HCT116 (cell line): ENCODE data around the gene OSBPL5. TPM values are rescaled to one million over a fixed set of nuclear protein-coding genes. Genes with fewer than 3 reads are reported as not detected.

Experiments
- ATAC-seq: fragments of 200-7000 bp; cut with Tn5 transposase; 2 replicates; pipeline ENCODE4 v1.9.1; 2020; ENCODE audit warnings: mild to moderate bottlenecking, moderate library complexity
- BruUV-seq: library from RNA; stranded (reverse); fragments of 400-500 nt; replicated peaks from 2 replicates; lab custom pipeline; 2021; lab: Mats Ljungman, UMichigan
- CTCF ChIA-PET: fragments of 300-600 bp; sonication (Branson Sonifier 250); formaldehyde crosslinking; loops from one replicate; lab custom pipeline; 2021; ENCODE audit warnings: antibody characterized with exemption; lab: Charles Lee
- POLR2A ChIA-PET: fragments of 300-600, 350-600 bp; sonication (Branson Sonifier 250); formaldehyde crosslinking; loops from one replicate; lab custom pipeline; 2021; ENCODE audit warnings: antibody characterized with exemption; lab: Charles Lee
- RAD21 ChIA-PET, 2 experiments: fragments of 300-600 bp; sonication (Branson Sonifier 250); formaldehyde crosslinking; loops; one replicate each; lab custom pipeline; 2023; ENCODE audit warnings: low total read pairs in 2 of 2; ENCODE audit not compliant: uncharacterized antibody in 2 of 2, unreplicated experiment in 2 of 2, low non-redundant PET in 1 of 2; lab: Charles Lee
- DNase-seq: peaks from one replicate; pipeline ENCODE4 v3.0.0-alpha.2; 2010; ENCODE audit warnings: low read depth, low spot score
- H2AFZ ChIP-seq: fragments of 200-600 bp; shearing (Covaris generic), sonication (generic); 2 replicates; pipeline ENCODE4 v1.6.1; 2017; ENCODE audit warnings: low read depth, mixed run types, mixed read lengths, antibody characterized with exemption, low read length; ENCODE audit not compliant: poor library complexity, severe bottlenecking
- H3K27ac ChIP-seq: 2 replicates; pipeline ENCODE4 v1.5.1; 2012; ENCODE audit warnings: low read depth, low read length
- H3K27me3 ChIP-seq: fragments of 200-600 bp; sonication (generic); 2 replicates; pipeline ENCODE4 v1.6.1; 2016; ENCODE audit warnings: mixed run types, low read length, mixed read lengths; ENCODE audit not compliant: insufficient read depth
- H3K36me3 ChIP-seq, 2 experiments: fragments of 200-500 bp in 1 of 2; fragments of 200-600 bp in 1 of 2; sonication (Bioruptor generic) in 1 of 2; sonication (generic) in 1 of 2; 2 replicates each; pipeline versions ENCODE4 v1.5.1 to v1.6.1; 2014 to 2016; ENCODE audit warnings: low read length in 2 of 2, inconsistent platforms in 1 of 2, mixed read lengths in 1 of 2, mixed run types in 1 of 2; ENCODE audit not compliant: insufficient read depth in 2 of 2, control insufficient read depth in 1 of 2
- H3K4me1 ChIP-seq, 2 experiments: fragments of 200-600 bp in 1 of 2; sonication (generic) in 1 of 2; 2 replicates each; pipeline versions ENCODE4 v1.5.1 to v1.6.1; 2012 to 2017; ENCODE audit warnings: low read length in 2 of 2, inconsistent platforms in 1 of 2, mild to moderate bottlenecking in 1 of 2, mixed read lengths in 1 of 2, mixed run types in 1 of 2, moderate library complexity in 1 of 2; ENCODE audit not compliant: insufficient read depth in 2 of 2, control insufficient read depth in 1 of 2
- H3K4me2 ChIP-seq: fragments of 200-600 bp; sonication (generic); 2 replicates; pipeline ENCODE4 v1.6.1; 2017; ENCODE audit warnings: mixed run types, low read length, mixed read lengths
- H3K4me3 ChIP-seq, 2 experiments: fragments of 200-600 bp in 1 of 2; sonication (generic) in 1 of 2; replicated peaks in 1 of 2; 2 replicates each; pipeline ENCODE4 v1.5.1; 2011 to 2016; ENCODE audit warnings: low read length in 2 of 2, control low read depth in 1 of 2, low read depth in 1 of 2, mild to moderate bottlenecking in 1 of 2, mixed read lengths in 1 of 2, mixed run types in 1 of 2
- H3K79me2 ChIP-seq: fragments of 200-600 bp; sonication (generic); 2 replicates; pipeline ENCODE4 v1.6.1; 2017; ENCODE audit warnings: mild to moderate bottlenecking, mixed run types, low read length, moderate library complexity, mixed read lengths; ENCODE audit not compliant: insufficient read depth
- H3K9ac ChIP-seq: fragments of 200-600 bp; sonication (generic); 2 replicates; pipeline ENCODE4 v1.6.1; 2016; ENCODE audit warnings: low read length, mixed read lengths
- H3K9me2 ChIP-seq: fragments of 200-600 bp; sonication (generic), shearing (Covaris generic); 2 replicates; pipeline ENCODE4 v1.6.1; 2017; ENCODE audit warnings: mixed run types, mild to moderate bottlenecking, moderate library complexity; ENCODE audit not compliant: insufficient read depth
- H3K9me3 ChIP-seq, 2 experiments: fragments of 200-500 bp in 1 of 2; fragments of 200-600 bp in 1 of 2; sonication (Bioruptor generic) in 1 of 2; sonication (generic) in 1 of 2; 2 replicates each; pipeline ENCODE4 v1.6.1; 2014 to 2017; ENCODE audit warnings: low read length in 2 of 2, mixed read lengths in 2 of 2, inconsistent platforms in 1 of 2, low read depth in 1 of 2, mild to moderate bottlenecking in 1 of 2, mixed run types in 1 of 2, moderate library complexity in 1 of 2; ENCODE audit not compliant: control insufficient read depth in 1 of 2, insufficient read depth in 1 of 2
- H4K20me1 ChIP-seq: fragments of 200-600 bp; sonication (generic), shearing (Covaris generic); 2 replicates; pipeline ENCODE4 v1.6.1; 2017; ENCODE audit warnings: mixed run types, mild to moderate bottlenecking, moderate library complexity; ENCODE audit not compliant: insufficient read depth
- ELF1 ChIP-seq: IDR thresholded peaks from 2 replicates; pipeline ENCODE4 v1.6.1; 2012; ENCODE audit warnings: low read depth, borderline replicate concordance
- JUND ChIP-seq: IDR thresholded peaks from 2 replicates; pipeline ENCODE4 v1.6.1; 2012
- POLR2A ChIP-seq: IDR thresholded peaks from 2 replicates; pipeline ENCODE4 v1.7.0; 2011; ENCODE audit warnings: borderline replicate concordance; ENCODE audit not compliant: insufficient read depth, insufficient read length; ENCODE audit errors: extremely low read depth
- RAD21 ChIP-seq: IDR thresholded peaks from 2 replicates; pipeline ENCODE4 v1.6.1; 2012; ENCODE audit warnings: low read depth, mild to moderate bottlenecking
- SRF ChIP-seq: IDR thresholded peaks from 2 replicates; pipeline ENCODE4 v1.6.1; 2012; ENCODE audit warnings: low read depth
- TCF7L2 ChIP-seq: IDR thresholded peaks from 2 replicates; pipeline ENCODE4 v1.7.0; 2011; ENCODE audit warnings: borderline replicate concordance, inconsistent platforms; ENCODE audit not compliant: insufficient read depth, insufficient read length; ENCODE audit errors: extremely low read depth
- YY1 ChIP-seq: IDR thresholded peaks from 2 replicates; pipeline ENCODE4 v1.6.1; 2011; ENCODE audit warnings: low read length, low read depth, moderate library complexity, mild to moderate bottlenecking; ENCODE audit not compliant: insufficient replicate concordance; ENCODE audit errors: extremely low read depth
- ZFX ChIP-seq: fragments of 450-650 bp; IDR thresholded peaks from 2 replicates; pipeline ENCODE4 v1.6.1; 2017
- intact Hi-C: fragments of 100-400 bp; cut with micrococcal nuclease; formaldehyde crosslinking; loops from 2 replicates; pipeline ENCODE4 v1.10.0; 2022
- total RNA-seq: library from RNA; stranded (reverse); gene quantifications from one replicate; pipeline ENCODE4 v1.2.1, GENCODE V29; 2021; ENCODE audit not compliant: unreplicated experiment

The OSBPL5 gene
- total RNA-seq, 1 experiment from 2014 or later = 44.2 TPM

GRCh38 chr11:3161309-3161708, 3.8 kb downstream of the OSBPL5 start:
- Histone ChIP-seq H3K9ac (no peak overlapping the region), H3K9me3 (no peaks in the 10 kb centered on the region), H3K9me2 (no peaks in the 10 kb centered on the region), H2AFZ (no peak overlapping the region), H3K27me3 (no peaks in the 10 kb centered on the region)
- ChIA-PET POLR2A (no interaction called here), RAD21 (no interaction called here)
- no peak for TF ChIP-seq ZFX
- no peak for TF ChIP-seq RAD21
- no peak for TF ChIP-seq ELF1
- no peak for TF ChIP-seq SRF
- no peak for TF ChIP-seq JUND
- TF ChIP-seq, all 23 proteins: peak for 0
- Histone ChIP-seq H3K79me2 (peaks cover 61% of the 10 kb centered on the region; the same call in 1 of the 2 replicates), H3K27ac (no peak overlapping the region), H3K4me1 (peaks cover 28 to 55% of the 10 kb centered on the region in 2 experiments; a peak in 3 of 4 replicates), H3K4me3 (peak overlapping the region in 1 of 2 experiments; percentile 43; a peak in 1 of 4 replicates), H4K20me1 (no peaks in the 10 kb centered on the region), H3K4me2 (peak overlapping the region; percentile 67), H3K36me3 (no peaks in the 10 kb centered on the region)
- BruUV-seq = no TSS peak
- no peak for ATAC-seq
- no peak for DNase-seq
- CTCF ChIA-PET = no interaction called here
- intact Hi-C loops = no loop called here

DNA sequence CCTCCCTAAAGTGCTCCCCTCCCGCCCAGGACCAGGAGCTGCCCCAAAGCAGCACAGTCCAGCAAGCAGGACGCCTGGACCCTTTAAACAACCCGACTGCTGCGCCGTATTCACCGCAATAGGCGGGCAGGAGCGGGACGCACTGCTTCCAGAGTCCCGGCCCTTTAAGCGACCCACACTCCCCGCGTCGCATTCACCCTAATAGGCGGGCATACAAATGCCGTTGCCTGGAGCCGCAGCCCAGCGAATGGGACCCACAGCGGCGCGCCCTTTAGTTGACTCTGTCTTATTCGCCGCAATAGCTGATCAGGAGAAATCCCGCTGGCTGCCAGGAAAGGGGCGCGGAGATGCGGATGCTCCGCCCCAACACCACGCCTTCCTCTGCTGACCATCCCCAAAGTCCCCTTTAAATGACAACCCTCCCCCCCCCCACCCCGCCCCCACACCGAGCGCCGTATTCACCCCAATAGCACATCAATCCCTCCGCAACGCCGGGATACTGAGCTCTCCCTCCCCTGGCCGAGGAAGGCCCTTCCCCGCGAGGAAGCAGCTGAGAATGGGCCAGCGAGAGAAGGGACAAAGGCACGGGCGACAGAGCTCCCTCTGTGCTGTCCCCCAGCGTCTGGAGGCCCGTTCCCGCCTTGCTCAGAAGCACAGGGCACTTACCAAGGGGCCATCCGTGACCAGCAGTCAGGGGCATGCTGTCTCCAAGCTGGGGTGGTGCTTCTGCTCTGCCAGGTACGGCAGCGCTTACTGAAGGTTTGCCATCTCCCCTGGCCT, 4.7 kb downstream of the OSBPL5 start:
- TF ChIP-seq POLR2A = no peak
- TF ChIP-seq TCF7L2 = peak; percentile 50
- TF ChIP-seq YY1 = peak; percentile 50
- H3K9ac ChIP-seq = no peak overlapping the region
- no peaks in the 10 kb centered on the region for H3K9me2 ChIP-seq
- ChIA-PET CTCF (no interaction called here), RAD21 (no interaction called here), POLR2A (no interaction called here)
- no TSS peak for BruUV-seq
- H2AFZ ChIP-seq = no peak overlapping the region
- H3K4me1 ChIP-seq = peaks cover 25 to 51% of the 10 kb centered on the region in 2 experiments; a peak in 3 of 4 replicates
- no peaks in the 10 kb centered on the region for H3K9me3 ChIP-seq
- H3K27me3 ChIP-seq = no peaks in the 10 kb centered on the region
- no peaks in the 10 kb centered on the region for H4K20me1 ChIP-seq
- H3K4me2 ChIP-seq = peak overlapping the region; percentile 67
- DNase-seq = peak; percentile 46
- no peaks in the 10 kb centered on the region for H3K36me3 ChIP-seq
- H3K4me3 ChIP-seq = peak overlapping the region; percentile 32 to 43
- peaks cover 70% of the 10 kb centered on the region; the same call in 1 of the 2 replicates for H3K79me2 ChIP-seq
- intact Hi-C loops = no loop called here
- no peak overlapping the region for H3K27ac ChIP-seq
- ATAC-seq = peak; percentile 68
